Uterus (tissue), 2 donors: ENCODE data around the gene ASTN2.

Experiments used
- CTCF ChIP-seq, 4 experiments: fragments of 200-600 bp in 2 of 4; fragments of 450-650 bp in 2 of 4; sonication (generic) in 2 of 4; IDR thresholded peaks; one replicate each; pipeline ENCODE4 v1.5.1; 2016 to 2019; ENCODE audit warnings: antibody characterized with exemption in 4 of 4, mild to moderate bottlenecking in 2 of 4, moderate library complexity in 1 of 4
- POLR2A ChIP-seq, 2 donors: fragments of 450-650 bp; IDR thresholded peaks; one replicate each; pipeline ENCODE4 v1.6.1; 2016; ENCODE audit warnings: antibody characterized with exemption in 2 of 2, mild to moderate bottlenecking in 1 of 2, moderate library complexity in 1 of 2

- TF ChIP-seq POLR2A (IDR thresholded peaks at IDR 0.05) (no peak), CTCF (IDR thresholded peaks at IDR 0.05) (no peak)
Measured at GRCh38 chr9:116927726-116928125, 487.1 kb downstream of the ASTN2 start.
